K562 (cell line): Measurements from ENCODE around the gene MYOCD. TPM values are rescaled to one million over a fixed set of nuclear protein-coding genes. Genes with fewer than 3 reads are reported as not detected.

Source experiments
- ATAC-seq: fragments of 200-7000 bp; cut with Tn5 transposase; 3 replicates; pipeline ENCODE4 v1.9.1; 2020; ENCODE audit warnings: moderate library complexity
- BruUV-seq: library from RNA; stranded (reverse); fragments of 400-500 nt; replicated peaks from 2 replicates; lab custom pipeline; 2021; lab: Mats Ljungman, UMichigan
- CTCF ChIA-PET: fragments of 300-600 bp; formaldehyde crosslinking; extraction: SDS; loops from one replicate; lab custom pipeline; 2021; ENCODE audit warnings: low intra/inter-chr PET ratio; lab: Yijun Ruan, JAX
- POLR2A ChIA-PET: fragments of 300-600, 350-650 bp; sonication (Branson Sonifier 250); formaldehyde crosslinking; extraction: SDS; loops from one replicate; lab custom pipeline; 2021; ENCODE audit warnings: antibody characterized with exemption, inconsistent platforms; lab: Yijun Ruan, JAX
- DNase-seq, 4 experiments: peaks; one replicate each; pipeline versions ENCODE4 v3.0.0 to v3.0.0-alpha.2; 2011 to 2018; ENCODE audit warnings: low spot score in 3 of 4, mixed read lengths in 3 of 4; ENCODE audit errors: extremely low read depth in 1 of 4
- FAIRE-seq: peaks from 2 replicates; lab custom pipeline; 2011; peaks lifted over from hg19 to GRCh38; lab: Jason Lieb, UNC
- H2AFZ ChIP-seq: 2 replicates; pipeline ENCODE4 v1.6.0; 2011; ENCODE audit warnings: low read depth, low read length, control low read depth, inconsistent platforms
- H3K27ac ChIP-seq: fragments of 200-600 bp; 3 replicates; pipeline ENCODE4 v1.8.0; 2011; ENCODE audit warnings: low read depth, mild to moderate bottlenecking, control low read depth, inconsistent platforms, low read length, moderate library complexity, mixed read lengths; ENCODE audit errors: extremely low read depth
- H3K27me3 ChIP-seq, 2 experiments: fragments of 300-600 bp in 1 of 2; 2 replicates in 1 of 2; 3 replicates in 1 of 2; pipeline versions ENCODE4 v1.6.0 to v1.8.0; 2011; ENCODE audit warnings: inconsistent platforms in 2 of 2, low read length in 2 of 2, mild to moderate bottlenecking in 1 of 2, mixed read lengths in 1 of 2, moderate library complexity in 1 of 2; ENCODE audit not compliant: control insufficient read depth in 2 of 2, insufficient read depth in 2 of 2
- H3K36me3 ChIP-seq: fragments of 300-600 bp; 3 replicates; pipeline ENCODE4 v1.8.0; 2011; ENCODE audit warnings: mild to moderate bottlenecking, low read length, inconsistent platforms; ENCODE audit not compliant: control insufficient read depth, insufficient read depth
- H3K4me1 ChIP-seq, 2 experiments: fragments of 200-600 bp in 1 of 2; replicated peaks in 1 of 2; 2 replicates in 1 of 2; 3 replicates in 1 of 2; pipeline versions ENCODE4 v1.5.1 to v1.8.0; 2011; ENCODE audit warnings: inconsistent platforms in 2 of 2, low read length in 2 of 2, mild to moderate bottlenecking in 1 of 2, mixed read lengths in 1 of 2, moderate library complexity in 1 of 2; ENCODE audit not compliant: control insufficient read depth in 2 of 2, insufficient read depth in 2 of 2
- H3K4me2 ChIP-seq: 2 replicates; pipeline ENCODE4 v1.6.1; 2011; ENCODE audit warnings: low read length, control low read depth, inconsistent platforms, mixed read lengths; ENCODE audit not compliant: insufficient read depth
- H3K4me3 ChIP-seq: fragments of 200-600 bp; sonication (generic), shearing (Covaris generic); 2 replicates; pipeline ENCODE4 v1.5.1; 2016; ENCODE audit warnings: control low read depth, inconsistent platforms
- H3K79me2 ChIP-seq: fragments of 200-600 bp; 3 replicates; pipeline ENCODE4 v1.8.0; 2011; ENCODE audit warnings: low read length, inconsistent platforms; ENCODE audit not compliant: control insufficient read depth, insufficient read depth
- H3K9ac ChIP-seq, 2 experiments: 2 replicates each; pipeline versions ENCODE4 v1.6.0 to v1.6.1; 2011; ENCODE audit warnings: low read depth in 2 of 2, low read length in 2 of 2, control low read depth in 1 of 2, inconsistent platforms in 1 of 2, mild to moderate bottlenecking in 1 of 2, mixed read lengths in 1 of 2; ENCODE audit not compliant: insufficient read depth in 1 of 2
- H3K9me1 ChIP-seq: one replicate; pipeline ENCODE4 v1.6.0; 2011; ENCODE audit warnings: inconsistent platforms, mild to moderate bottlenecking, low read length, moderate library complexity; ENCODE audit not compliant: control insufficient read depth, insufficient read depth
- H3K9me3 ChIP-seq: replicated peaks from 2 replicates; pipeline ENCODE4 v1.5.1; 2011; ENCODE audit warnings: low read depth, low read length, inconsistent platforms; ENCODE audit not compliant: control insufficient read depth, insufficient read depth
- H4K20me1 ChIP-seq: replicated peaks from 2 replicates; pipeline ENCODE4 v1.6.1; 2011; ENCODE audit warnings: low read length, inconsistent platforms, mixed read lengths; ENCODE audit not compliant: control insufficient read depth, insufficient read depth
- C11orf30 ChIP-seq: fragments of 450-650 bp; IDR thresholded peaks from 2 replicates; pipeline ENCODE4 v1.6.1; 2016; ENCODE audit warnings: low read depth, mild to moderate bottlenecking
- CREB3L1 ChIP-seq: fragments of 450-650 bp; IDR thresholded peaks from 2 replicates; pipeline ENCODE4 v1.6.1; 2014; ENCODE audit warnings: low read depth, mild to moderate bottlenecking, moderate library complexity, borderline replicate concordance
- DACH1 ChIP-seq: fragments of 450-650 bp; IDR thresholded peaks from 2 replicates; pipeline ENCODE4 v1.6.1; 2018; ENCODE audit not compliant: partially characterized antibody
- ETV6 ChIP-seq, 3 experiments: fragments of 150-350 bp in 1 of 3; sonication (generic) in 1 of 3; formaldehyde crosslinking in 1 of 3; IDR thresholded peaks; 2 replicates each; pipeline versions ENCODE4 v1.6.1 to v1.8.0; 2014 to 2022; ENCODE audit warnings: borderline replicate concordance in 2 of 3, low read depth in 2 of 3, antibody characterized with exemption in 1 of 3, low read length in 1 of 3, mild to moderate bottlenecking in 1 of 3, missing genetic modification reagents in 1 of 3
- MAFF ChIP-seq: IDR thresholded peaks from 2 replicates; pipeline ENCODE4 v1.6.1; 2012; ENCODE audit warnings: low read length, improper control_type of control experiment
- PKNOX1 ChIP-seq: fragments of 450-650 bp; IDR thresholded peaks from 2 replicates; pipeline ENCODE4 v1.6.1; 2016
- RFX5 ChIP-seq: IDR thresholded peaks from 2 replicates; pipeline ENCODE4 v1.6.1; 2011; ENCODE audit warnings: low read depth, mild to moderate bottlenecking, improper control_type of control experiment, low read length
- RNF2 ChIP-seq: sonication (generic); IDR thresholded peaks from 2 replicates; pipeline ENCODE4 v1.6.1; 2016
- TEAD4 ChIP-seq, 2 experiments: sonication (generic) in 1 of 2; formaldehyde crosslinking in 1 of 2; IDR thresholded peaks; 2 replicates each; pipeline versions ENCODE4 v1.6.1 to v1.8.0; 2012 to 2022; ENCODE audit warnings: borderline replicate concordance in 1 of 2, inconsistent platforms in 1 of 2, low read length in 1 of 2, mild to moderate bottlenecking in 1 of 2, missing genetic modification reagents in 1 of 2
- ZBTB1 ChIP-seq: sonication (generic); formaldehyde crosslinking; IDR thresholded peaks from 2 replicates; pipeline ENCODE4 v1.8.1; 2023; ENCODE audit warnings: missing genetic modification reagents, low read depth, mild to moderate bottlenecking, borderline replicate concordance
- ZNF12 ChIP-seq: sonication (generic); formaldehyde crosslinking; IDR thresholded peaks from 2 replicates; pipeline ENCODE4 v1.4.0; 2020; ENCODE audit warnings: mild to moderate bottlenecking, missing genetic modification reagents
- ZNF324 ChIP-seq: fragments of 250-450 bp; sonication (Bioruptor Pico); IDR thresholded peaks from 2 replicates; pipeline ENCODE4 v1.4.0; 2020; ENCODE audit warnings: mild to moderate bottlenecking
- WGBS: fragments of 100-300 bp; shearing (Covaris generic); methylation state at CpG from one replicate; pipeline ENCODE4 v1.1.6; 2016; ENCODE audit warnings: low coverage, mixed read lengths; ENCODE audit not compliant: insufficient coverage; ENCODE audit errors: missing lambda C conversion rate; 5-methylcytosine and 5-hydroxymethylcytosine counted together
- in situ Hi-C: fragments of 300-500 bp; cut with MboI; formaldehyde crosslinking; loops from 4 replicates; pipeline ENCODE4 v1.15.0; 2018; ENCODE audit warnings: inconsistent platforms, mixed read lengths
- intact Hi-C: fragments of 100-400 bp; cut with micrococcal nuclease; formaldehyde crosslinking; loops from 2 replicates; pipeline ENCODE4 v1.14.2; 2022
- polyA plus RNA-seq, 8 experiments: library from polyadenylated mRNA; depleted of rRNA in 4 of 8; stranded (reverse) in 5 of 8; unstranded in 3 of 8; fragments of >200 nt; fragmentation: Nextera tagmentation in 2 of 8; fragmentation: Illumina TruSeq in 1 of 8; extraction: Ambion mirVana in 2 of 8; extraction: Trizol in 1 of 8; gene quantifications; 2 replicates each; pipeline versions ENCODE4 v1.2.1 to v1.2.3, GENCODE V29; 2011 to 2014; ENCODE audit warnings: inconsistent platforms in 1 of 8, missing spikeins in 1 of 8
- total RNA-seq, 7 experiments: library from RNA; depleted of rRNA in 6 of 7; stranded (reverse); fragments of >200 nt in 6 of 7; fragmentation: Illumina TruSeq in 2 of 7; extraction: Trizol in 2 of 7; gene quantifications; 2 replicates each; pipeline versions ENCODE4 v1.2.1 to v1.2.3, GENCODE V29; 2011 to 2021; ENCODE audit warnings: low replicate concordance in 1 of 7

Gene MYOCD
- total and polyA plus RNA-seq, 9 of the 15 experiments (the other 6 are each of a cell fraction or from before 2014, with no cell fraction given) = not detected

GRCh38 chr17:12666718-12667117 is 1.0 kb downstream of the MYOCD start:
- Histone ChIP-seq H3K9ac (no peak overlapping the region), H2AFZ (no peak overlapping the region), H3K27ac (no peak overlapping the region), H3K9me1 (no peaks in the 10 kb centered on the region), H4K20me1 (no peaks in the 10 kb centered on the region), H3K9me3 (no peaks in the 10 kb centered on the region), H3K4me2 (no peak overlapping the region), H3K4me1 (no peaks in the 10 kb centered on the region; a peak in 1 of 5 replicates), H3K36me3 (no peaks in the 10 kb centered on the region), H3K27me3 (peaks cover 0 to 17% of the 10 kb centered on the region in 2 experiments; a peak in 3 of 5 replicates), H3K4me3 (no peak overlapping the region), H3K79me2 (no peaks in the 10 kb centered on the region)
- no peak for TF ChIP-seq PKNOX1
- TF ChIP-seq RFX5 = no peak
- no peak for TF ChIP-seq ETV6 (IDR thresholded peaks at IDR 0.05; ENCODE audit: borderline replicate concordance in 1 of 2, low read depth in 2 of 2, low read length in 1 of 2)
- no peak for TF ChIP-seq ETV6 (CRISPR knock-in tag; IDR thresholded peaks at IDR 0.05; ENCODE audit: borderline replicate concordance)
- TF ChIP-seq ZNF12 (CRISPR knock-in tag) = no peak
- no peak for TF ChIP-seq DACH1
- no peak for TF ChIP-seq MAFF
- no peak for TF ChIP-seq C11orf30
- no peak for TF ChIP-seq ZNF324 (CRISPR knock-in tag)
- TF ChIP-seq RNF2 = no peak
- no peak for TF ChIP-seq ZBTB1 (CRISPR knock-in tag)
- no peak for TF ChIP-seq CREB3L1
- no peak for TF ChIP-seq TEAD4 (IDR thresholded peaks at IDR 0.05; ENCODE audit: low read length)
- no peak for TF ChIP-seq TEAD4 (CRISPR knock-in tag; IDR thresholded peaks at IDR 0.05; ENCODE audit: borderline replicate concordance)
- DNase-seq = no peak
- no TSS peak for BruUV-seq
- intact Hi-C loops (loop anchor here (2.0 to 5.0 kb wide), 3 partner anchors 324 to 486 kb away; no protein-coding TSS in a partner anchor), in situ Hi-C loops (loop anchor here (10.0 kb wide), 1 partner anchor 412 kb away; no protein-coding TSS in a partner anchor)
- ChIA-PET POLR2A (no interaction called here), CTCF (interaction anchor here (0.5 to 1.2 kb wide), 3 partner anchors 383 to 486 kb away, joined by 3 to 4 read pairs (median 3); no protein-coding TSS in a partner anchor)
- FAIRE-seq = no peak
- ATAC-seq = no peak
- WGBS = 0% methylated on average over 6 of the region's 6 CpGs
